Measurements from ENCODE around the gene CITED4.

CITED4 gene

DNA sequence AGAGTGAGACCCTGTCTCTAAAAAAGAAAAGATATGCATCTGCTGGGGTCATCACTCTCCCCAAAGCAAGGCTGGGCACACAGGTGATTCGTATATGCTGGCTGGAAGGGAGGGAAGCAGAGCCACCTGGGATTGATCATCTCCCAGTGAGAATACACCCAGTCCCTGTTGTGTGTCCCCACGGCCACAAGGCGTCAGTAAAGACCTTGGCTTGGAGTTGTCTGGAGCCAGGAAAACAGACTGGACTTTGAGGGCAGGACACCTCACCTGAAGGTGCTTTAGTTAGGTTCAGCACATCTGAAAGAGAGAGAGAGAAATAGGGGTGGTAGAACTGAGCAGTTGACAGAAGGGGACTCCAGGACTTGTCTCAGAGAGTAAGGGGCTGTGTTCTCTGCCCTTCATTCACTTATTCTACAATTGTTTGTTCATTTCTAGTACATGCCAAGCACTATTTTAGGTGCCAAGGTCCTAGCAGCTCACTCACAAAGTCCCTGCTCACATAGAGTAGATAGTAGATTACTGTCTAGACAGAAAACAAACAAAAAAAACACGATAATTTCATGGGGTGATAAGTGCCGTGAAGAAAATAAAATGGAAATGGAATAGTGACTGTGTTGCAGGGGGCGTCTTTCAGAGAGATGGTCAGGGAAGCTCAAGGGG lies 13.5 kb downstream of the CITED4 start:
- ATAC-seq (no peak), DNase-seq (no peak)
- Mint-ChIP-seq H3K4me1 (peaks cover 23% of the 10 kb centered on the region), H3K4me3 (no peak overlapping the region), H3K9me3 (no peaks in the 10 kb centered on the region), H3K27ac (no peak overlapping the region), H3K27me3 (no peaks in the 10 kb centered on the region)

- Mint-ChIP-seq H3K4me1 (peaks cover 23% of the 10 kb centered on the region), H3K4me3 (no peak overlapping the region), H3K27me3 (no peaks in the 10 kb centered on the region), H3K27ac (no peak overlapping the region), H3K9me3 (peaks cover 5 to 7% of the 10 kb centered on the region in 2 donors)
- DNase-seq (no peak), ATAC-seq (no peak)
Measured at GRCh38 chr1:40847023-40847745, 15.0 kb downstream of the CITED4 start.

DNA sequence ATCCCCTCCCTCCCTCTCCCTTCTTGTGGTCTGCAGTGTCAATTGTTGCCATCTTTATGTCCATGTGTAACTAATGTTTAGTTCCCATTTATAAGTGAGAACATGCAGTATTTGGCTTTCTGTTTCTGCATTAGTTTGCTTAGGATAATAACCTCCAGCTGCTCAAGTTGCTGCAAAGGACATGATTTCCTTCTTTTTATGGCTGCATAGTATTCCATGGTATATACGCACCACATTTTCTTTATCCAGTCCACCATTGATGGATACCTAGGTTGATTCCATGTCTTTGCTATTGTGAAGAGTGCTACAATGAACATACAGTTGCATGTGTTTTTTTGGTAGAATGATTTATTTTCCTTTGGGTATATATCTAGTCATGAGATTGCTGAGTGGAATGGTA lies 16.3 kb downstream of the CITED4 start:
- H3K4me1 Mint-ChIP-seq = peaks cover 31% of the 10 kb centered on the region
- ATAC-seq = no peak
- DNase-seq = no peak
- no peaks in the 10 kb centered on the region for H3K27me3 Mint-ChIP-seq
- H3K4me3 Mint-ChIP-seq = no peak overlapping the region
- no peak overlapping the region for H3K27ac Mint-ChIP-seq
- peaks cover 5 to 7% of the 10 kb centered on the region in 2 donors for H3K9me3 Mint-ChIP-seq

- ATAC-seq (no peak), DNase-seq (no peak)
- Mint-ChIP-seq H3K4me3 (peak overlapping the region in 1 of 2 donors; percentile 56), H3K9me3 (peaks cover 5 to 7% of the 10 kb centered on the region in 2 donors), H3K27ac (peak overlapping the region in 1 of 2 donors; percentile 61), H3K27me3 (no peaks in the 10 kb centered on the region), H3K4me1 (peaks cover 34% of the 10 kb centered on the region)
Measured at GRCh38 chr1:40844887-40845878, 17.0 kb downstream of the CITED4 start.

GRCh38 chr1:40844079-40844478 lies 18.1 kb downstream of the CITED4 start:
- no peak for DNase-seq
- H3K27me3 Mint-ChIP-seq = no peaks in the 10 kb centered on the region
- H3K27ac Mint-ChIP-seq = no peak overlapping the region
- H3K9me3 Mint-ChIP-seq = peaks cover 5 to 7% of the 10 kb centered on the region in 2 donors
- H3K4me1 Mint-ChIP-seq = peaks cover 39% of the 10 kb centered on the region
- no peak for ATAC-seq
- no peak overlapping the region for H3K4me3 Mint-ChIP-seq

DNA sequence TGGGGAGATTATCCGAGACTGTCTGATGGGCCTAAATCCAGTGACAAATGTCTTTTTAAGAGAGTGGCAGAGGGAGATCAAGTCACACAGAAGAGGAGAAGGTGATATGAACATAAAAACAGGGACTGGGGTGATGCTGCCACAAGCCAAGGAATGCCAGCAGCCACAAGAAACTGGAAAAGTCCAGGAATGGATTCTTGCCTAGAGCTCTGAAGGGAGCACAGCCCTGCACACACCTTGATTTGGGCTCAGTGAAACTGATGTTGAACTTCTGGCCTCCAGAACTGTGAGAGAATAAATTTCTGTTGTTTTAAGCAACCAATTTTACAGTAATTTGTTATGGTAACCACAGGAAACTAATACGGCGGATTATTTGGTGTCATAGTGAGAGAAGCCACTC lies 19.5 kb downstream of the CITED4 start:
- Mint-ChIP-seq H3K4me3 (no peak overlapping the region), H3K27ac (no peak overlapping the region), H3K9me3 (peaks cover 5 to 7% of the 10 kb centered on the region in 2 donors), H3K27me3 (no peaks in the 10 kb centered on the region), H3K4me1 (peaks cover 41% of the 10 kb centered on the region)
- ATAC-seq = no peak
- no peak for DNase-seq

GRCh38 chr1:40842207-40842606 lies 20.0 kb downstream of the CITED4 start:
- H3K9me3 Mint-ChIP-seq = peaks cover 5 to 7% of the 10 kb centered on the region in 2 donors
- H3K4me1 Mint-ChIP-seq = peaks cover 41% of the 10 kb centered on the region
- ATAC-seq (no peak), DNase-seq (no peak)
- no peak overlapping the region for H3K27ac Mint-ChIP-seq
- no peak overlapping the region for H3K4me3 Mint-ChIP-seq
- no peaks in the 10 kb centered on the region for H3K27me3 Mint-ChIP-seq

GRCh38 chr1:40841602-40842001 lies 20.6 kb downstream of the CITED4 start:
- DNase-seq (no peak), ATAC-seq (no peak)
- peaks cover 41% of the 10 kb centered on the region for H3K4me1 Mint-ChIP-seq

GRCh38 chr1:40840526-40841323 lies 21.4 kb downstream of the CITED4 start:
- no peak for ATAC-seq
- H3K4me3 Mint-ChIP-seq = peak overlapping the region in 1 of 2 donors; percentile 15
- no peak overlapping the region for H3K27ac Mint-ChIP-seq
- peaks cover 5 to 7% of the 10 kb centered on the region in 2 donors for H3K9me3 Mint-ChIP-seq
- DNase-seq = no peak
- H3K4me1 Mint-ChIP-seq = peaks cover 40% of the 10 kb centered on the region
- no peaks in the 10 kb centered on the region for H3K27me3 Mint-ChIP-seq

More at GRCh38 chr1:40841602-40842001, 20.6 kb downstream of the CITED4 start:
- Mint-ChIP-seq H3K27me3 (no peaks in the 10 kb centered on the region), H3K4me3 (no peak overlapping the region), H3K9me3 (peaks cover 5 to 7% of the 10 kb centered on the region in 2 donors), H3K27ac (no peak overlapping the region)

GRCh38 chr1:40839943-40840335 lies 22.2 kb downstream of the CITED4 start:
- no peak overlapping the region for H3K4me3 Mint-ChIP-seq
- peaks cover 5 to 7% of the 10 kb centered on the region in 2 donors for H3K9me3 Mint-ChIP-seq
- peaks cover 32% of the 10 kb centered on the region for H3K4me1 Mint-ChIP-seq
- ATAC-seq (no peak), DNase-seq (no peak)
- no peaks in the 10 kb centered on the region for H3K27me3 Mint-ChIP-seq
- no peak overlapping the region for H3K27ac Mint-ChIP-seq

GRCh38 chr1:40838980-40839942 lies 22.9 kb downstream of the CITED4 start:
- DNase-seq (no peak), ATAC-seq (no peak)
- Mint-ChIP-seq H3K4me3 (no peak overlapping the region), H3K9me3 (peaks cover 5 to 7% of the 10 kb centered on the region in 2 donors), H3K27ac (no peak overlapping the region), H3K27me3 (no peaks in the 10 kb centered on the region), H3K4me1 (peaks cover 28% of the 10 kb centered on the region)

GRCh38 chr1:40838045-40838979 lies 23.9 kb downstream of the CITED4 start:
- Mint-ChIP-seq H3K27me3 (no peaks in the 10 kb centered on the region), H3K9me3 (peaks cover 5 to 7% of the 10 kb centered on the region in 2 donors), H3K27ac (no peak overlapping the region), H3K4me3 (no peak overlapping the region), H3K4me1 (peaks cover 28% of the 10 kb centered on the region)
- DNase-seq (no peak), ATAC-seq (peak; percentile 53)

- Mint-ChIP-seq H3K27ac (no peak overlapping the region), H3K4me3 (no peak overlapping the region), H3K4me1 (peaks cover 28% of the 10 kb centered on the region), H3K27me3 (no peaks in the 10 kb centered on the region), H3K9me3 (peaks cover 4% of the 10 kb centered on the region in 2 donors)
- ATAC-seq (no peak), DNase-seq (no peak)
Measured at GRCh38 chr1:40837601-40838000, 24.6 kb downstream of the CITED4 start.

Data from stimulated activated naive CD8-positive, alpha-beta T cell treated with anti-CD3 and anti-CD28 coated beads, Interleukin-15, amount 100 ng/mL, for 72 hours (primary cell).